Measurements from ENCODE around the gene SLC8A1.

- no peak for TF ChIP-seq POLR2A (IDR thresholded peaks at IDR 0.05)
- TF ChIP-seq, protein P1, sequence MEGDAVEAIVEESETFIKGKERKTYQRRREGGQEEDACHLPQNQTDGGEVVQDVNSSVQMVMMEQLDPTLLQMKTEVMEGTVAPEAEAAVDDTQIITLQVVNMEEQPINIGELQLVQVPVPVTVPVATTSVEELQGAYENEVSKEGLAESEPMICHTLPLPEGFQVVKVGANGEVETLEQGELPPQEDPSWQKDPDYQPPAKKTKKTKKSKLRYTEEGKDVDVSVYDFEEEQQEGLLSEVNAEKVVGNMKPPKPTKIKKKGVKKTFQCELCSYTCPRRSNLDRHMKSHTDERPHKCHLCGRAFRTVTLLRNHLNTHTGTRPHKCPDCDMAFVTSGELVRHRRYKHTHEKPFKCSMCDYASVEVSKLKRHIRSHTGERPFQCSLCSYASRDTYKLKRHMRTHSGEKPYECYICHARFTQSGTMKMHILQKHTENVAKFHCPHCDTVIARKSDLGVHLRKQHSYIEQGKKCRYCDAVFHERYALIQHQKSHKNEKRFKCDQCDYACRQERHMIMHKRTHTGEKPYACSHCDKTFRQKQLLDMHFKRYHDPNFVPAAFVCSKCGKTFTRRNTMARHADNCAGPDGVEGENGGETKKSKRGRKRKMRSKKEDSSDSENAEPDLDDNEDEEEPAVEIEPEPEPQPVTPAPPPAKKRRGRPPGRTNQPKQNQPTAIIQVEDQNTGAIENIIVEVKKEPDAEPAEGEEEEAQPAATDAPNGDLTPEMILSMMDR (IDR thresholded peaks at IDR 0.05): no peak
Measured at GRCh38 chr2:40499437-40499836, 47.5 kb upstream of the SLC8A1 start.
